GM19455 (cell line): ENCODE results near the gene PCGF6.
"Not testable (repeated sequence)": the region's sequence is repeated elsewhere in the genome, so short reads cannot be mapped to it uniquely, and the experiment has no call there.

Experiments
- ATAC-seq: cut with Tn5 transposase; IDR thresholded peaks from one replicate; pipeline ENCODE4 v1.9.1; 2021; ENCODE audit not compliant: unreplicated experiment

The PCGF6 gene, protein sequence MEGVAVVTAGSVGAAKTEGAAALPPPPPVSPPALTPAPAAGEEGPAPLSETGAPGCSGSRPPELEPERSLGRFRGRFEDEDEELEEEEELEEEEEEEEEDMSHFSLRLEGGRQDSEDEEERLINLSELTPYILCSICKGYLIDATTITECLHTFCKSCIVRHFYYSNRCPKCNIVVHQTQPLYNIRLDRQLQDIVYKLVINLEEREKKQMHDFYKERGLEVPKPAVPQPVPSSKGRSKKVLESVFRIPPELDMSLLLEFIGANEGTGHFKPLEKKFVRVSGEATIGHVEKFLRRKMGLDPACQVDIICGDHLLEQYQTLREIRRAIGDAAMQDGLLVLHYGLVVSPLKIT

DNA sequence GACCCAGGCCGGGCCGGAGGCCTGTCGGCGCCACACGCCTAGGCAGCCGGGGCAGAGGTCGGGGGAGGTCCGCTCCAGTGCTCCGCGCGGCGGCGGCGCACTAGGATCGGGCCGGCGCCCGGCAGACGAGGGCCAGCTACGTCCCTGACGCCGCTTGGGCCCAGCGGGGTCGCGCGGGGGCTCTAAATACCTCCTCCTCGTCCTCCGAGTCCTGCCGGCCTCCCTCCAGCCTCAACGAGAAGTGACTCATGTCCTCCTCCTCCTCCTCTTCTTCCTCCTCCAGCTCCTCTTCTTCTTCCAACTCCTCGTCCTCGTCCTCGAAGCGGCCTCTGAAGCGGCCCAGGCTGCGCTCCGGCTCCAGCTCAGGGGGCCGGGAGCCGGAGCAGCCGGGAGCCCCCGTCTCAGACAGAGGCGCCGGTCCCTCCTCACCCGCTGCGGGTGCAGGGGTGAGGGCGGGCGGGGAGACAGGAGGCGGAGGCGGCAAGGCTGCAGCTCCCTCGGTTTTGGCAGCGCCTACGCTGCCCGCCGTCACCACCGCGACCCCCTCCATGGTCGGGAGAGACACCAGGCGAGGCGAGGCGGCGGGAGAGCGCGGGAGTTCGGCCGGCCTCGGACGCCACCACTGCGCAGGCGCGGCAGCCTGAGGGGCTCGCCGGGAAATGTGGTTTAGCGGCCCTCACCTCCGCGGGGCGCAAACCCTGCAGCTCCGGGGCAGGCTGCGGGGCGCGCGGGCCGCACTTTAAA lies at the start of gene PCGF6:
Gene PCGF6 (minus strand): TSS at position 624 of the 744 bp plus-strand sequence. CDS start 74 bp downstream, at position 550.
- peak; percentile 76 for ATAC-seq

DNA sequence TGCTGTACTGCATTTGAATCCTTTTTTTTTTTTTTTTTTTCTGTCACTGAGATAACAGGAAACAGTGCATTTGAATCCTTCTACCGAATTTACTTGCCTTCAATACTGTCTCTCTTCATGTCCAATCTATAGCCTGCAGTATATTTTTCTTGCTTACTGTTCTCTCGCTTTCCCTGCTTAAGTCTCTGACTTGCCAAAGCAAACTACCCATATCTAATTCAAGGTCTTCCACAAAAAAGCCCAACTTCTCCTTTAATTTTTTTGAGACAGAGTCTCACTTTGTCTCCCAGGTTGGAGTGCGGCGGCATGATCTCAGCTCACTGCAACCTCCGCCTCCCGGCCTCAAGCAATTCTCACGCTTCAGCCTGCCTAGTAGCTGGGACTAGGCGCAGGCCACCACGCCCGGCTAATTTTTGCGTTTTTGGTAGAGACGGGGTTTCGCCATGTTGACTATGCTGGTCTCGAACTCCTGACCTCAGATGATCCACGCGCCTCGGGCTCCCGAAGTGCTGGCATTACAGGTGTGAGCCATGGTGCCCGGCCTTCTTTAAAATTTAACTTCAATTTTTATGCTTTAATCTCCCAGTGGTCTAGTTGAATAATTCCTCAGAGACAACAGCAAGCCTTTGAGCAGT lies 46.4 kb upstream of the PCGF6 start:
- ATAC-seq: no peak

DNA sequence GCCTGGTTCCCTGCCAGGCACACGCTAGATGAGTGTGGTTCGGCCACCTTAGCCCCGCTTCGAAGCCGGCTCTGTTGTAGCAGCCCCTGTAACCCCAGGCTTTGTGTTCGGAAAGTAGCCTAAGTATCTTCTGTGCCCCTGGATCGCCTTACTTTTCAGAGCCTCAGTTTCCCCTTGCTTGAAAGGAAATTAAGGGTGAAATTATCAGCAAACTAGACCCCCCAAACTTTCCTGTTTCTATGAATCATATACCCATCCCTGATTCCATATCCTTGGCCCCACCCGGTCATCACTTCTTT lies 45.8 kb upstream of the PCGF6 start:
- ATAC-seq: no peak

DNA sequence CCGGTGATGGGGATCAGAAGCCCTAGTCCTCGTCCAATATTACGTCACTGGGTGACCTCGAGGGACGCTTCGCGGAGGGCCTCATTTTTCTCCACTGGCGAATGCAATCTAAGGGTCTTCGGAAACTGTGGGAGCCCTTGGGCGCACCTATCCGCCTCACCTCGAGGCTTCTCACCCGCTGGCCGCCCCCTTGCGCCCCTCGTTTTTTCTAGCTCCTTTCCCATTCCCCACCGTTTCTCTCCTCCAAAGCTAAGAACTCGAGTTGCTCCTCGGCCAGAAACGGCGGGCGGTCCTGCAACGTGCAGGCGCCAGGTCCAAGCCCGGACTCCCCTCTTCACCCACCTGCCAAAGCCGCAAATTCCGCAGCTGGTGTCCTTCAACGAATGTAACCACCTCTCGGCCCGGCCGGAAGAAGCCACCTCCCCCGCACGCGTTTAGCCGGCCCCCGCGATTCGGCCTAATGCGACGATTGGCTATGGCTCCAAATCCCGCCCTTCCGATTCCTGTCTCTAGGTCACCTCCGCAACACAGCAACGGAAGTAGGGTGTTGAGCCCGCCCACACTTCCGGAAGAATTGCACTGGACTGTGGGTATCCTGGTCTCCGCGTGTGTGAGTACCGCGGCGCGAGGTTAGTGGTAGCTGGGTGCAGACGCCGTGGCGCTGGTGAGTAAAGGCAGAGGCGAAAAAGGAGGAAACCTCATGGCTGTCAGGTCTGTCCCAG lies 45.3 kb upstream of the PCGF6 start, which contains the start of the genes ATP5MK and PDCD11:
Gene ATP5MK (minus strand): TSS at position 409 of the 722 bp plus-strand sequence. CDS start 4,018 bp downstream, outside the sequence.
Gene PDCD11 (plus strand): TSS at position 560 of the 722 bp plus-strand sequence. CDS start 1,801 bp downstream, outside the sequence.
- ATAC-seq: peak; percentile 99

DNA sequence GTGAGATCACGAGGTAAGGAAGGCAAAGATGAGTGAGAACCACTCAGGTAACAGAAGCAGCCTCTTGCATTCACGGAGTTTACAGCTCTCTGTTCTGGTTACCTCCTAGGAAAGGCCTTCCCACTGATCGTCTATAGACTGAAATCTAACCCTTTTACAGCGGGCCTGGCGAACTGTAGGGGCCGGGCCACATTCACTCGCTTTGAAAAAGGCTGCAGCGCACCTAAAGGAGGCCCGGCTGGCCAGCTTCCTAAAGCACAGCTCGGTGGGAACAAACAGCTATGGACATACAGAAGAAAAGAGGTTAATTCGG lies 44.8 kb upstream of the PCGF6 start:
- ATAC-seq: no peak

DNA sequence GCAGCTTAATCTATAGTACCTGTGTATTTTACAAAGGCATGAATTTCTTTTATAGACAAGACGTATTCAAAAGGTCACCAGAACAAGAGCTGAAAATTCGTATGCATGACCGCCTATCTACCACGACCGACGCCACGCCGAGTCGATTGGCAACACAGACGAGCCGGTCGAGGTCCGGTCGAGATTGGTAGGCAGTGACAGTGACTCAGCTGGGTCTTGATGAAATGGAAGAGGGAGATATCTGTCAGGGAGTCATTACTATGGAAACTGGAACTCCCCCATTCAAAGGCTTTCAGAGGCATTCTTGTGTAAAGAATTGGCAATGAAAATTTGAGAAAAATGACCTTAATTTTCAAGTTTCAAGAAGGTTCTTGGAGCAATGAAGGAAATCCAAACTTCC lies 43.2 kb upstream of the PCGF6 start:
- no peak for ATAC-seq

DNA sequence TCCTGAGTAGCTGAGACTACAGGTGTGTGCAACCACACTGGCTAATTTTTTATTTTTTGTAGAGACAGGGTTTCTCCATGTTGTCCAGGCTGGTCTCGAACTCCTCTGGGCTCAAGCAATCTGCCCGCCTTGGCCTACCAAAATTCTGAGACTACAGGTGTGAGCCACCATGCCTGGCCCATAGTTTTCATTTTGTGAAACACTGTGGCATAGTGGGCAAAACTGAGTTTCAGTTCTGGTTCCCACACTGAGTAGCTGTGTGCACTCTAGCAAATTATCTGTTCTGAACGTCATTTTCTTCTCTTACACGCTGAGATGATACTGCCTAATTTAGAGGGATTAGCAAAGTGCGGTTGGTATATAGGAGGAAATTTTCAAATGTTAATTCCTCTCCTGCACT lies 31.8 kb upstream of the PCGF6 start:
- no peak for ATAC-seq

DNA sequence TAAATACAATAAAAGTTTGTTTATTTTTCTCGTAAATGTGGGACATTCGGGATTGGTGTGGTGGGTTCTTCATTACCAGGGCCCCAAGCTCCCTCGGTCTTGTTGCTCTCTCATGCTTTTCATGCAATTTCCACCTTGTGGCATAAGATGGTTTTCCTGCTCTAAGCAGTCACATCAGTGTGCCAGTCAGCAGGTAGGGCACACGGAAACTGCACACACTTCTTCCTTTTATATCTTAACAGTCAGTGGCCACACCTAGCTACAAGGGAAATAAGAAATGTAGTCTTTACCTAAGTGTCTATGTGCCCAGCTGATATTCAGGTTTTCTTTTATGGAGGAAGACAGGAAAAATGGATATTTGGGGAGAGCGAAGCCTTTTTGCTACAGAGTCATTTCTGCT lies 23.3 kb upstream of the PCGF6 start:
- ATAC-seq: no peak

DNA sequence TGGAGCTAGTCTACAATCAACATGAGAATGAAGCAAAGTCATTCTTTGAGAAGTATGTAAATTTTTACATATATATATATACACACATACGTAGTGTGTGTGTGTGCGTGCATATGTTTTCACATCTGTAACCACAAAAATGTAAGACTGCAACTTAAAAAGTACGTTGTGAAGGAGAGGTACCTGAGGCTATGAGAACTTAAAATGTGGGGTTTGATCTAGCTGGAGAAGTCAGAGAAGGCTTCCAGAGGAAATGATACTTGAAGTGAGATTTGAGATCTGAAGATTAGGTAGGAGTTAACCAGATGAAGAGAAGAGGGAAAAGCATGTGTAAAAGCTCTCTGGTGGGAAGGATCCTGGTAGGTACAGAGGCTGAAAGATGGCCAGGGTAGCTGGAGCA lies 22.6 kb upstream of the PCGF6 start:
- no peak for ATAC-seq

DNA sequence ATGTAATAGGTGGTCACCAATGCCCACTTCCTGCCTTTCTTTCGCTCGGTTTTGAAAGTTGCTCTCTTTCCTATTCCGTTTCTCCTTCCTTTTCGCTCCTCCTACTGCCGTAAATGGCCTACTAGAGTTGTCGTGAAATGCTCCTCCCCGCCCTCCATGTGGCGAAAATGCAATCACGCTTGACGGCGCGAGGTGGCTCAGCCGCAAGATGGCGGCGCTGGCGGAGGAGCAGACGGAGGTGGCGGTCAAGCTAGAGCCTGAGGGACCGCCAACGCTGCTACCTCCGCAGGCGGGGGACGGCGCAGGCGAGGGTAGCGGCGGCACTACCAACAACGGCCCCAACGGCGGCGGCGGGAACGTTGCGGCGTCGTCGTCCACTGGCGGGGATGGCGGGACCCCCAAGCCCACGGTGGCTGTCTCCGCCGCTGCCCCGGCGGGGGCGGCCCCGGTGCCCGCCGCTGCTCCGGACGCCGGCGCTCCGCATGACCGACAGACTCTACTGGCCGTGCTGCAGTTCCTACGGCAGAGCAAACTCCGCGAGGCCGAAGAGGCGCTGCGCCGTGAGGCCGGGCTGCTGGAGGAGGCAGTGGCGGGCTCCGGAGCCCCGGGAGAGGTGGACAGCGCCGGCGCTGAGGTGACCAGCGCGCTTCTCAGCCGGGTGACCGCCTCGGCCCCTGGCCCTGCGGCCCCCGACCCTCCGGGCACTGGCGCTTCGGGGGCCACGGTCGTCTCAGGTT lies 17.0 kb upstream of the PCGF6 start, which contains the start of gene TAF5:
Gene TAF5 (plus strand): TSS at position 195 of the 737 bp plus-strand sequence. CDS start 14 bp downstream, at position 209.
- peak; percentile 64 for ATAC-seq

DNA sequence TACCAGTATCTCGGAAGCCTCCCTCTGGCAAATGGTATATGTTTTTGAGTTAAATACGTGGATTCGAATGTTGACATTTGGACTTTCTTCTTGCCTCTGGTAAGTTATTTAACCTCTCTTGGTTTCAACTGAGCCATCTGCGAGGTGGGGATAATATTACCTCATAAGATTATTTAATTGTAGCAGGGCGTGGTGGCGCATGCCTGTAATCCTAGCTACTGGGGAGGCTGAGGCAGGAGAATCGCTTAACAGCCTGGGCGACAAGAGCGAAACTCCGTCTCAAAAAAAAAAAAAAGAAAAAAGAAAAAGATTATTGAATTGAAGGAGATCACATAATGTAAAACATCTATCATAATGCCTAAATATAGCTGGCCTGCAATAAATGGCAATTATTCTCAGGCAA lies 16.4 kb upstream of the PCGF6 start:
- no peak for ATAC-seq

DNA sequence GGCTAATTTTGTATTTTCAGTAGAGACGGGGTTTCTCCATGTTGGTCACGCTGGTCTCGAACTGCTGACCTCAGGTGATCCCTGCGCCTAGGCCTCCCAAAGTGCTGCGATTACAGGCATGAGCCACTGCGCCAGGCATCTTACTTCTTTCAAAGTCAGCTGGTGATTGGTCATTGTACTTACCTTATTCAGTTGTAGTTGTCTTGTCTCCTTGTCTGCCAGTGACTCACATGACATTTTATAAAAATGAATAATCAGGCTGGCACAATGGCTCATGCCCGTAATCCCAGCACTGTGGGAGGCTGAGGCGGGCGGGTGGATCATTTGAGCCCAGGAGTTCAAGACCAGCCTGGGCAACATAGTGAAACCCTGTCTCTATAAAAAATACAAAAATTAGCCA lies 9.9 kb upstream of the PCGF6 start:
- not testable (repeated sequence) for ATAC-seq

DNA sequence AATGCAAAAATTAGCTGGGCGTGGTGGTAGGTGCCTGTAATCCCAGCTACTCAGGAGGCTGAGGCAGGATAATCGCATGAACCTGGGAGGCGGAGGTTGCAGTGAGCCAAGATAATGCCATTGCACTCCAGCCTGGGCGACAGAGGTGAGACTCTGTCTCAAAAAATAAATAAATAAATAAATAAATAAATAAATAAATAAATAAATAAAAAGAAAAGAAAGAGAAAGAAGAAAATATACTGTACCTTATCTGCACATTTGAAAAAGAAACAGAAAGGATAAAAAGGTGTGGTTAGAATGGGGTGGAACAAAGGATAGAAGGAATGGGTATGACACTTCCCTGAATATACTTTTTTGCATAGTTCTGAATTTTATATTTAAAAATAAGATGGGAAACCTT lies 8.6 kb upstream of the PCGF6 start:
- ATAC-seq: not testable (repeated sequence)

DNA sequence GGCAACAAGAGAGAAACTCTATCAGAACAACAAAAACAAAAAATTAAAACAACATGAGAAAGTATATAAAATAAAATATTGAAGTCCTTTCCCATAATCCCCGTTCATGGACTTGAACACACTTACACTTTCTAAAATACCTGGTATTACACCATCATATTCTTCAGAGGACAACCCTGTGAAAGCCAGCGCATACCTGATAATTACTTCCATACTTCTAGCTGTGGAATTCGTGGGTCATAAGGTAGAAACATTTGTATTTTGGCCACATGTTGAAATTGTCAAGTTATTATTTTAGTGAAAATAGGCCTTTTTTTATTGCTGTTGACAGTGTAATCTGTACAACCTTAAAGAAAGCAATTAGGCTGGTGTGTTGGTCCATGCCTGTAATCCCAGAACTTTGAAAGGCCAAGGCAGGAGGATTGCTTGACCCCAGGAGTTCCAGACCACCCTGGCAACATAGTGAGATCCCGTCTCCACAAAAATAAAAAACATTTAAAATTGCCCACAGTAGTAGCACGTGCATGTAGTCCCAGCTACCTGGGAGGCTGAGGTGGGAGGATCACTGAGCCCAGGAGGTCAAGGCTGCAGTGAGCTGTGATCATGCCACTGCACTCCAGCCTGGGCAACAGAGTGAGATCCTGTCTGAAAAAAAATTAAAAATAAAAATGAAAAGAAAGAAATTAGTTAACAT lies 5.1 kb upstream of the PCGF6 start:
- ATAC-seq: no peak

DNA sequence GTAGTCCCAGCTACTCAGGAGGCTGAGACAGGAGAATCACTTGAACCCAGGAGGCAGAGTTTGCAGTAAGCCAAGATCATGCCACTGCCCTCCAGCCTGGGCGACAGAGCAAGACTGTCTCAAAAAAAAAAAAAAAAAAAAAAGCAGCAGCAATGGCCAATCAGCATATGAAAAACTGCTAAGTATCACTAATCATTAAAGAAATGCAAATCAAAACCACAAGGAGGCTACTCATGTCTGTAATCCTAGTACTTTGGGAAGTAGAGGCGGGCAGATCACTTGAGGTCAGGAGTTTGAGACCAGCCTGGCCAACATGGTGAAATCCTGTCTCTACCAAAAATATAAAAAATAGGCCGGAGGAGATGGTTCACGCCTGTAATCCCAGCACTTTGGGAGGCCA lies 3.6 kb upstream of the PCGF6 start:
- not testable (repeated sequence) for ATAC-seq

DNA sequence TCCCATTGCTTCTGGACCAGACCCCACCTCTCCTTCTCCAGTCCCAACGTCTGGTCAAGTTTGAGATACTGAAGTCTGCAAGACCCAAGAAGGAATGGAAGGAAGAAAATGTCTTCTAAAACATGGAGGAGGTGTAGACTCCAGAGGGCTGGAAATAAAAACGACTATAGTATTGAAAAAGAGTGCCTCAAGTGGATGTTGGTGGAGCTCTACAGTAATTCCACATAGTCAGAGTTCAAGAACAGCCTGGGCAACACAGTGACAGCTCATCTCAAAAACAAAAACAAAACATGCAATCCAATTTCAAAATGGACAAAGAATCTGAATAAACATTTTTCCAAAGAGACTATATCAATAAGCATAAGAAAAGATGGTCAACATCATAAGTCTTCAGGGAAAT lies 2.3 kb upstream of the PCGF6 start:
- ATAC-seq: no peak

DNA sequence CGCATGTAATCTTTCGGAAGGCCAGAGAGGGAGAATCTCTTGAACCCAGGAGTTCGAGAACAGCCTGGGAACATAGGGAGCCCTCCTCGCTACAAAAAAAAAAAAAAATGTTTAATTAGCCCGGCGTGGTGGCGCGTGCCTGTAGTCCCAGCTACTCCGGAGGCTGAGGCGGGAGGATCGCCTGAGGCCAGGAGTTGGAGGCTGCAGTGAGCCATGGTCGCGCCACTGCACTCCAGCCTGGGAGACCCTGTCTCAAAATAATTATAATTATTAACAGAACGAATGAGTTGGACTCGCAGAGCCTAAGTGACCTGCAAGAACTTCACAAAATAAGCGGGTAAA lies 794 bp downstream of the PCGF6 start:
- ATAC-seq: peak; percentile 13

DNA sequence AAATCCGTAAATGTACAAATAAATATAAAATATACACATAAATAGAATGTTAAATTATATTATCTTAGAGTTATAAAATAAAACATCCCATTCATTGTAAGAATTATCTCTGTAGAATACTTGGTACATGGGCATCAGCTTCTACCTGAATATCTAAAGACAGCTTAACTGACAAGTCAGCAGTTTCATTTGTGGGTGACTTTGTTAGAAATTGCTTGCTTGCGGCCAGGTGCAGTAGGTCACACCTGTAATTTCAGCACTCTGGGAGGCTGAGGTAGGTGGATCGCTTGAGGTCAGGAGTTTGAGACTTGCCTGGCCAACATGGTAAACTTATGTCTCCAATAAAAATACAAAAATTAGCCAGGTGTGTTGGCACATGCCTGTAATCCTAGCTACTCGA lies 14.6 kb downstream of the PCGF6 start:
- ATAC-seq: no peak

DNA sequence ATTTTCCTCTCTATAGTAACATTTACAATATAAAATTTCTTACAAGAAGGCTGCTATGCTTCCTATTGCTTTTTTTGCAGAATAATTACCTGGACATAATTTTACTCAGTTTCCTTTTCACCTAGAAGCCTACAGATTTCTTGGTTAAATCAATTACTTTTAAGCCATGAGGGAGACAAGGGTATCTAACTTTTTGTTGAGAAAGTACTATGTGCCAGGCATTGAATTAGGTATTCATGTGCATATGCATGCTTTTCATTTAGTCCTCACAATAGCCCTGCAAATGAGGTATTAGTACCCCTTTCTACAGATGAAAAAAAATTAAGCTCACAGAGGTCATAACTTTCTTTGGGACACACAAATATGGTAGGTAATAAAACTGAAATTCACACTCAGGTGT lies 16.4 kb downstream of the PCGF6 start:
- ATAC-seq: no peak

DNA sequence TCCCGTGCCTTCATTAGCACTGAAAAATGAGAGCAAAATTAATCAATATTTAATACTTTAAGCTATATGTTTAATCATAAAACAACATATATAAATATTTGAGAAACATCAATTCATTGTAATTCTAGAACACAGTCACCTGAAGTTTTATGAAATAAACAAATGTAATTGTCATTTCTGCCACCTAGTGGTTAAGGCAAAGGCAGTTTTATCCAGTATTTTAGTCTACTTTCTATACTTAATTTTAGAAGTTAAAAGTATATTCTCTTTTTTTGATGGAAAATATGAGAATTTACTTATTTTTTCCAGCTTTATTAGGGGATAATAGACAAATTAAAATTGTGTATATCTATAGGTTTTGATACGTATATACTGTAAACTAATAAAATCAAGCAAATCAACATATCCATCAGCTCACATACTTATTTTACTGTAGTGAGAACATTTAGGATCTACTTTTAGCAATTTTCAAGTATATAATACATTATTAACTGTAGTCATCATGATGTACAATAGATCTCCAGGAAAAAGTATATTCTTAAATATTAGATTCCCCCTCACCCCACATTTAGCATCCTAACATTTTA lies 16.9 kb downstream of the PCGF6 start:
- no peak for ATAC-seq
